NT2/D1 (cell line): ENCODE data around the gene CCK.

Source experiments
- SUZ12 ChIP-seq: IDR thresholded peaks from 2 replicates; pipeline ENCODE4 v1.6.1; 2011; ENCODE audit not compliant: insufficient read length, insufficient read depth; ENCODE audit errors: extremely low read depth
- YY1 ChIP-seq: IDR thresholded peaks from 2 replicates; pipeline ENCODE4 v1.6.1; 2011; ENCODE audit not compliant: insufficient read length, insufficient read depth
- ZNF274 ChIP-seq: IDR thresholded peaks from 2 replicates; pipeline ENCODE4 v1.6.1; 2011; ENCODE audit warnings: mild to moderate bottlenecking, low read depth, low read length

DNA sequence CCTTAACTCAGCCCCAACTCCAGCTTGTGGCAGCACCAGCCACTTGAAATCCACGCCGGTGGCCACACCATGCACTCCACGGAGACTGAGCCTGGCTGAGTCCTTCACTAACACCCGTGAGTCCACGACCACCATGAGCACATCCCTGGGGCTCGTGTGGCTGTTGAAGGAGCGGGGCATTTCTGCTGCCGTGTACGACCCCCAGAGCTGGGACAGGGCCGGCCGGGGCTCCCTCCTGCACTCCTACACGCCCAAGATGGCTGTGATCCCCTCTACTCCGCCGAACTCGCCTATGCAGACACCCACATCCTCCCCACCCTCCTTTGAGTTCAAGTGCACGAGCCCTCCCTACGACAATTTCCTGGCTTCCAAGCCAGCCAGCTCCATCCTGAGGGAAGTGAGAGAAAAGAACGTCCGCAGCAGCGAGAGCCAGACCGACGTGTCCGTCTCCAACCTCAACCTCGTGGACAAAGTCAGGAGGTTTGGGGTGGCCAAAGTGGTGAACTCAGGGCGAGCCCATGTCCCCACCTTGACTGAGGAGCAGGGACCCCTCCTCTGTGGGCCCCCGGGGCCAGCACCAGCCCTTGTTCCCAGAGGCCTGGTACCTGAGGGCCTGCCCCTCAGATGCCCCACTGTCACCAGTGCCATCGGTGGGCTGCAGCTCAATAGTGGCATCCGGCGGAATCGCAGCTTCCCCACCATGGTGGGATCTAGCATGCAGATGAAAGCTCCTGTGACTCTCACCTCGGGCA, 42.9 kb downstream of the CCK start:
- TF ChIP-seq ZNF274 (no peak), SUZ12 (no peak), YY1 (no peak)
